ENCODE results near the gene MAPKAPK2. TPM values are rescaled to one million over a fixed set of nuclear protein-coding genes. Genes with fewer than 3 reads are reported as not detected.

Gene MAPKAPK2
- total RNA-seq, 1 donor from 2014 or later, result 63.1 TPM

DNA sequence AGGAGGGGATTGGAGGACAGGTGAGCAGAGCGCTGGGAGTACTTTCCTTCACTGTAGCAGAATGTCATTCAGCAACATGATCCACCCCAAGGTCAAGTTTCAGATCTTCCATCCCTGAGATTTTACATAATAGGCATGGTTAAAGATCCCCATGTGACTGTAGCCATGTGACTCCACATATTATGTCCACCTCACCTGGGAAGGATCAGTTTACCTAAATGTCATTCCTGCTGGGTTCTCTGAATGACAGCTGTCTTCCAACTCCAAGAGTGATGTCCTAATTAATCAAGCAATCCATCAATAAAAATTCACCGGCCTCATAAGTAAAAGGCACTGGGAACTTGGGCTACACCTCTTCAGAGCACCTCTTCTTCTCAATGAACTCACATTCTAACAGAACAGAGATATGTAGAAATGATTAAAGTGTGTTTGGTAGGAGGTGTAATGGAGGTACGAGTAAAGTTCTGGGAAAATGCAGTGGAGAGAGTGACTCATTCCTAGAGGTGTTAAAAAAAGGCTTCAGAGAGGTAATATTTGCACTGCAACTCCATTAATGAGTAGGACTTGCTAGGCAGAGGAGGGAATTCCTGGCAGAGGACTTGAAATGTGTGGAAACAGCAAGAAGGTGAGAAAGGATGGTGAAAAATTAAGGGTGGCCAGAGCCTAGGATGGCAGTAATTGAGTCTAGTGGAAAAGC, 22.2 kb upstream of the MAPKAPK2 start:
- H3K27me3 Mint-ChIP-seq, result peaks cover 69% of the 10 kb centered on the region
- H3K36me3 Mint-ChIP-seq, result no peaks in the 10 kb centered on the region
- H3K4me1 Mint-ChIP-seq (ENCODE audit: unreplicated experiment), result peaks cover 5% of the 10 kb centered on the region
- no peak overlapping the region for H3K27ac Mint-ChIP-seq
- no peak for DNase-seq (ENCODE audit: extremely low spot score, unreplicated experiment)
- TF ChIP-seq, protein P1, sequence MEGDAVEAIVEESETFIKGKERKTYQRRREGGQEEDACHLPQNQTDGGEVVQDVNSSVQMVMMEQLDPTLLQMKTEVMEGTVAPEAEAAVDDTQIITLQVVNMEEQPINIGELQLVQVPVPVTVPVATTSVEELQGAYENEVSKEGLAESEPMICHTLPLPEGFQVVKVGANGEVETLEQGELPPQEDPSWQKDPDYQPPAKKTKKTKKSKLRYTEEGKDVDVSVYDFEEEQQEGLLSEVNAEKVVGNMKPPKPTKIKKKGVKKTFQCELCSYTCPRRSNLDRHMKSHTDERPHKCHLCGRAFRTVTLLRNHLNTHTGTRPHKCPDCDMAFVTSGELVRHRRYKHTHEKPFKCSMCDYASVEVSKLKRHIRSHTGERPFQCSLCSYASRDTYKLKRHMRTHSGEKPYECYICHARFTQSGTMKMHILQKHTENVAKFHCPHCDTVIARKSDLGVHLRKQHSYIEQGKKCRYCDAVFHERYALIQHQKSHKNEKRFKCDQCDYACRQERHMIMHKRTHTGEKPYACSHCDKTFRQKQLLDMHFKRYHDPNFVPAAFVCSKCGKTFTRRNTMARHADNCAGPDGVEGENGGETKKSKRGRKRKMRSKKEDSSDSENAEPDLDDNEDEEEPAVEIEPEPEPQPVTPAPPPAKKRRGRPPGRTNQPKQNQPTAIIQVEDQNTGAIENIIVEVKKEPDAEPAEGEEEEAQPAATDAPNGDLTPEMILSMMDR (conservative IDR thresholded peaks at IDR 0.05), result no peak
- H3K9me3 Mint-ChIP-seq, result no peaks in the 10 kb centered on the region
- no peak overlapping the region for H3K4me3 Mint-ChIP-seq

DNA sequence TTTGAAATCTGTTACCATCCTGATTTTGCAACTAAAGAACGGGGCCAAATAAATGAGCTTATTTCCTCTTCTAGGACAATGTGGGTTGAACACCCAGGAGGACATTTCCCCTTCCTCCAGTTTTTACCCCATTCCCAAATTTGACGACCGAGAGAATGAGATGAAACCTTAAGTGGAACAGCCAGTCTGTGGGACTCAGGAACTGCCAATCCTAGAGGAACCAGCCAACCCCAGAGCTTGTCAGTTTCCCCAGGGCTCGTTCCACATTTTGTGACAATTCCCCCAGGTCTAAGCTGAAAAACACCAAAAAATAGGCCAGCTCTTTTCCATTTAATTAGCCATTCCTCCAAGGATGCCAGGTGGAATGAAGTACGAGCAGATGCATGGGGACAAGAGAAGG, 21.3 kb upstream of the MAPKAPK2 start:
- peaks cover 4% of the 10 kb centered on the region for H3K4me1 Mint-ChIP-seq (ENCODE audit: unreplicated experiment)
- DNase-seq (ENCODE audit: extremely low spot score, unreplicated experiment), result no peak
- no peak overlapping the region for H3K27ac Mint-ChIP-seq
- TF ChIP-seq, protein P1 (conservative IDR thresholded peaks at IDR 0.05), result no peak
- no peak overlapping the region for H3K4me3 Mint-ChIP-seq
- peaks cover 65% of the 10 kb centered on the region for H3K27me3 Mint-ChIP-seq
- no peaks in the 10 kb centered on the region for H3K9me3 Mint-ChIP-seq
- H3K36me3 Mint-ChIP-seq, result no peaks in the 10 kb centered on the region

DNA sequence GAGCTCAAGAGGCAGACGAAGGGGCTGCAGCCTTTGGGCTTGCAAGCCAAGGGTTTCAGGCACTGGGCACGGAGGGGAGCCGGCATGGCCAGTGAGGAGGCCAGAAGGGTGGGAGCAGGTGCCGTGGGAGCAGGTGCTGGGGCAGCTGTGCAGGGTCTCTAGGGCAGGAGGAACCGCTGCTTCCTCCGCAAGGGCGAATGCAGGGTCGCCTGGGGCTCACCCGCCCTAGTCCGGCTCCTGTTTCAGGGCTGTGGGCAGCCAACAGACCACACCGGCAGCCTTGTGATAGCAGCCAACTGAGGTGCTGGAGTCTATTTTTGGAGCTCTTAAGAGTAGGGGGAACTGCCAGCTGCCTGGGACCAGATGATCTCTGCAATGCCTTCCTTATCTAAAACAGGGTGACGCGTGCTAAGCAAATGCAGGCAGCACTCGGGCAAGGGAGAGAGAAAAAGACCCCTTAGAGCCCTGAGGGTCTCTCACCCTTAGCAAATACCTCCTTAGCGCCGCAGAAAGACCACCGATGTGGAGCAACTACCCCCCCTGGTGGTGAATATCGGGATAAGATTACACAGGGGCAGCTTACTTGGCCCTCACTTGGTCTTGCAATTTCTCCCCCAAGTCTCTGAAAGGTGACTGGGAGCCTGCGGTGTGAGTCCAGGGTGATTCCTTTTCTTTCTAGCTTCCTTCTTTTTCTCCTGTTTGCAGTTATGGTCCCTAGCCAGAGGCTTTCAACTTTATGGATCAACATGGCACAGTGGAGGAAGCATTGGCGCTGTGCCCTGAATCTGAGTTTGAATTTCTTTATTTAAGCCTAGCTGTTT, 20.7 kb upstream of the MAPKAPK2 start:
- H3K27ac Mint-ChIP-seq, result no peak overlapping the region
- peak overlapping the region; percentile 77 for H3K4me3 Mint-ChIP-seq
- TF ChIP-seq, protein P1 (conservative IDR thresholded peaks at IDR 0.05), result peak; percentile 95
- H3K4me1 Mint-ChIP-seq (ENCODE audit: unreplicated experiment), result no peaks in the 10 kb centered on the region
- no peaks in the 10 kb centered on the region for H3K36me3 Mint-ChIP-seq
- no peaks in the 10 kb centered on the region for H3K9me3 Mint-ChIP-seq
- H3K27me3 Mint-ChIP-seq, result peaks cover 61% of the 10 kb centered on the region
- DNase-seq (ENCODE audit: extremely low spot score, unreplicated experiment), result peak; percentile 77

DNA sequence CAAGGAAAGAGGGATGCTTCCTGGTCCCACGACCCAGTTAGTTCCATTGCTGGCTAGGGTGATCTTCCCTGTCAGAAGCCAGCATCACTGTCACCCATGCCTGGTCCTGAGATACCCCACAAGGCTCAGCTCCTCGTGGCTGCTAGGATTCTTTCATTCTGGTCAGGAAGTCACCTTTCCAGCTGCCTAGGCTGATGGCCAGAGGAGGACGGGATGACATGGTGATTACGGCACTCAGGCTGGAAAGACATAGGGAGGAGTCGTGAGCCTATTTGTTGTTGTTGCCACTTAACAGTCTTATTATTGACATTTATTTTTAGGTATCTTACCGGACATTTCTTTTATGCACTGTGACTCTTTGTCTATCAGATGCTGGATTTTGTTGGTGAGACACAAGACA, 20.0 kb upstream of the MAPKAPK2 start:
- H3K27me3 Mint-ChIP-seq, result peaks cover 61% of the 10 kb centered on the region
- H3K4me3 Mint-ChIP-seq, result no peak overlapping the region
- TF ChIP-seq, protein P1 (conservative IDR thresholded peaks at IDR 0.05), result no peak
- H3K36me3 Mint-ChIP-seq, result no peaks in the 10 kb centered on the region
- H3K4me1 Mint-ChIP-seq (ENCODE audit: unreplicated experiment), result no peaks in the 10 kb centered on the region
- no peak for DNase-seq (ENCODE audit: extremely low spot score, unreplicated experiment)
- no peaks in the 10 kb centered on the region for H3K9me3 Mint-ChIP-seq
- no peak overlapping the region for H3K27ac Mint-ChIP-seq

DNA sequence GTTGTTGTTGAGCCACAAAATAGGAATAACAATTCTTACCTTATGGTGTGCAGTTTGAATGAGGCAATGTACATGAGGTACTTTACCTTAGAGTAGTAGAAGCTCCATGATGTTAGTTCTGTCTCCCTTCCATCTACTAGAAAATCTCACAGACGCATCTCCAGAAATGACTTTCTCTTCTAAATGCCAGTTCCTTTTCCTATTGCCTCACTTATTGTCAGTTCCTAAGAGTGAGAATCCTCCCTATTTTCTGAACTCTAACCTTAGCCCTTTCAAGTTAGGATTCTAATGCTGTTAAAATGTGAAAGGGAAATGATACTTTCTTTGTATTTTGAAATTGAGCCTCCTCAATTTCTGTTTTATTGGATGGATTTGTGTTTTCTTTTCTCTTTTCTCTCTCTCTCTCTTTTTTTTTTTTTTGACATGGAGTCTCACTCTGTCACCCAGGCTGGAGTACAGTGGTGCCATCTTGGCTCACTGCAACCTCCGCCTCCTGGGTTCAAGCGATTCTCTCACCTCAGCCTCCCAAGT, 18.6 kb upstream of the MAPKAPK2 start:
- no peak for DNase-seq (ENCODE audit: extremely low spot score, unreplicated experiment)
- TF ChIP-seq, protein P1 (conservative IDR thresholded peaks at IDR 0.05), result no peak
- Mint-ChIP-seq H3K9me3 (no peaks in the 10 kb centered on the region), H3K4me3 (no peak overlapping the region), H3K4me1 (ENCODE audit: unreplicated experiment) (peaks cover 5% of the 10 kb centered on the region), H3K27ac (no peak overlapping the region), H3K27me3 (peaks cover 59% of the 10 kb centered on the region), H3K36me3 (no peaks in the 10 kb centered on the region)

All from type B pancreatic cell (in vitro differentiated cells).